GM10248 (cell line): ENCODE data around the gene SPATA31A3.
"Not testable (repeated sequence)": the region's sequence is repeated elsewhere in the genome, so short reads cannot be mapped to it uniquely, and the experiment has no call there.

Experiments used
- CTCF ChIA-PET: fragments of 300-600 bp; sonication (Branson Sonifier 250); formaldehyde crosslinking; extraction: SDS; loops from one replicate; lab custom pipeline; 2021; ENCODE audit warnings: antibody characterized with exemption; lab: Yijun Ruan, JAX
- POLR2A ChIA-PET: fragments of 350-650 bp; sonication (Branson Sonifier 250); formaldehyde crosslinking; extraction: SDS; loops from one replicate; lab custom pipeline; 2020; ENCODE audit warnings: antibody characterized with exemption; lab: Yijun Ruan, JAX
- DNase-seq: peaks from one replicate; pipeline ENCODE4 v3.0.0; 2012; ENCODE audit errors: extremely low spot score

The SPATA31A3 gene

DNA sequence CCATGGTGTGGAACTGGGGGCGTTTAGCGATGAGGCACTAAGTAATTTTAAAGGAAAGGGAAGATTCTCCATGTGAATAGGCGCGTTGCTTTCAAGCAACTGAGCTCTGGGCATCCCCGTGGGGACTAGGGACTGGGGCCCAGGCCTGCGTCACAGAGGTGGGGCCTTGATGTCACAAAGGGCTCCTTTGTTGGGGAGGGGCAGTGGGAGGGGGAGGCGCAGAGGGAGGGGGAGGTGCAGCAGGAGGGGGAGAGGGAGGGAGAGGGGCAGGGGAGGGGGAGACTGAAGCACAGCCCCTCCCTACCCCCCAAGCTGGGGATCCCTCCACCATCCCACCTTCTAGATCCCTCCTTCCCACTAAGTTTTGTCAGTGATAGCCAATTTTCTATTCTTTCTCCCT, at the start of gene SPATA31A3:
SPATA31A3 (minus strand) TSS at position 101 of the 400 bp plus-strand sequence; CDS start at position 72, 29 bp downstream.
- DNase-seq, CTCF ChIA-PET, POLR2A ChIA-PET: not testable (repeated sequence)

GRCh38 chr9:66952576-66952975, 39.8 kb downstream of the SPATA31A3 start:
- CTCF ChIA-PET, POLR2A ChIA-PET, DNase-seq: not testable (repeated sequence)

DNA sequence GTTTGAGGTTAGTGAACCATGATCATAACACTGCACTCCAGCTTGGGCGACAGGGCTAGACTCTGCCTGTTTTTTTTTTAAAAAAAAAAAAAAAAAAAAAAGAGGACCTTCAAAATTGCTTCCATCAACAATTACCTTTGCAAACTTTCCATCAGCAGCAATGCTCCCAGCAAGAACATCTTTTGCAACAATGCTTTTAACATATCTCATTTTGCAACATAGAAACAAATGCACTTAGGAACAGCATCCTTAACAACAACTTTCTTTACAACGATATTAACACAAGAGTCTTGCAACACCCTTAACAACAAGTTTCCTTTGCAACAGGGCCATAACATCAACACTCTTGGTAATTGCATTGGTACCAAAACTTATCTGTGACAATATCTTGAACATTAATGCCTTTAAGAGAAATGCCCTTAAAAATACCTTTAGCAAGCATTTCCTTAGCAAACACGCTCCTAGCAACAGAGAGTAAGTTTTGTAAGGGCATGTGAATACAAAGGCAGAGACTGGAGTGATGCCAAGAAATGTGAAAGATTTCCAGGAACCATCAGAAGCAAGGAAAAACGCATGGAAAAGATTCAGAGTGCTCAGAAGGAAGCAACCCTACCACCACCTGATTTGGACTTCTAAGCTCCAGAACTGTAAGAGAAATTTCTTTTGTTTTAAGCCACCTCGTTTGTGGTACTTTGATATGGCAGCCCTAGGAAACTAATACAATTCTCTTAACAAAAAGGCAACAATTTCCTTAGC, 49.8 kb downstream of the SPATA31A3 start:
- CTCF ChIA-PET, DNase-seq, POLR2A ChIA-PET: not testable (repeated sequence)

DNA sequence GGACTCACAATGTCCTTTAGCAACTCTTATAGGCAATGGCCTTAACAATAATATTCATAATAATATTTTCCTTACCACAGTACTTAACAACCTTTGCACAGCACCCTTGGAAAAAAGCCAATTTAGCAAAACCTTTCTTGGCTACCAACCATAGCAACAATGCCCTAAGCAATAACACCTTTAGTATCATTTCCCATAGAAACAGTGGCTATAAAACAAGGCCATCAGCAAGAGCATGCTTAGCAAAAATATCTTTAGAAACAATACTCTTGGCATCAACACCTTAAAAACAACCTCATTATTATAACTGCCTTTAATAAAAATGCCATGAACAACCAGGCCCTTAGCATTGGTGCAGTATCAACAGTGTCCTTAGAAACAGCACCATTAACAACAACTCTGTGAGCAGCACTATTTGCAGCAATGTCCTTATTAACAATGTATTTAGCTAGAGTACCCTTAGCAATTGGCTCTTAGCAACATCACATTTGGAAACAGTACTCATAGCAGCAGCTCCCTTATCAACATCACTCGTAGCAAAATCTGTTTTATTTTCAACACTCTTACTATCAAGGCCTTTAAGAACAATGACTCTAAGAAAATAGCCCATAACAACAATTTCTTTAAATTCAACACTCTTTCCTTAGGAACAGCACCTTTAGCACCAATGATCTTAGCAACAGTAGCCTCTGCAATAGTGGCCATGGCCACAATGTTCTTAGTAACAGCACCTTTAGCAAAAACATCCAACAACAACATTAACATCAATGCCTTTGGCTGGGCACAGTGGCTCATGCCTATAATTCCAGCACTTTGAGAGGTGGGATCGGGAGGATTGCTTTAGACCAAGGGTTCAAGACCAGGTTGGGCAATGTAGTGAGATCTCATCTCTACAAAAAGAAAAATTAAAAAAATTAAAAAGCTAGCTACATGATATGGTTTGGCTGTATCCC, 52.2 kb downstream of the SPATA31A3 start:
- POLR2A ChIA-PET, CTCF ChIA-PET, DNase-seq: not testable (repeated sequence)

DNA sequence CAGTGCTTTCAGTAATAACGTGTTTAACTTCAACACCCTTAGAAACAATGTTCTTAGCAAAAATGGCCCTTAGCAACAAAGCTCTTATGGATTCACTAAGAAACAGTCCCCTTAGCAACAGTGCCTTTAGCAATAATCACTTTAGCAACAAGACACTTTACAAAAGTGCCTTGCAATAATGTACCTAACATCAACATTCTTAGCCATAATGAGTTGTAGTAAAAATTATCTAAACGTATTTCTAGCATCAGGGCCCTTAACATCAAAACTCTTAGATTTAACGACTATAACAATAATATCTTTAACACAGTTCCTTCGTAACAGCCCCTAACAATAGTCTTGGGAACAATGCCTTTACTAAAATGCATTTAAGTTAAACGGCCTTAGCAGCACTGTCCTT, 54.0 kb downstream of the SPATA31A3 start:
- DNase-seq, POLR2A ChIA-PET, CTCF ChIA-PET: not testable (repeated sequence)

DNA sequence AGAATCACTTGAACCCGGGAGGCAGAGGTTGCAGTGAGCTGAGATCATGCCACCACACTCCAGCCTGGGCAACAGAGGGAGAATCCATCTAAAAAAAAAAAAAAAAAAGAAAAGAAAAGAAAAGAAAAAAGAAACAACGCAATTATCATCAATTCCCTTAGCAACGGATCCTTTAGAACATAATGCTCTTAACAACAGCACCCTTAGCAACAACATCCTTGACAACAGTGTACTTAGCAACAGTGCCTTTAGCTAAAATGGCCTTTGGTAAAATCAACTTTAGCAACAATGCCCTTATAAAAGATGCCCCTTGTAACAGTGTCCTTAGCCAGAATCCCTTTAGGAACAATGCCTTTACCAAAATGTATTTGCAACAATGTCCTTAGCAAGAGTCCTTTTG, 54.7 kb downstream of the SPATA31A3 start:
- CTCF ChIA-PET, POLR2A ChIA-PET, DNase-seq: not testable (repeated sequence)
